Thyroid gland (tissue), 4 donors: ENCODE measurements around the gene PHF21B.

ENCODE experiments used
- CTCF ChIP-seq, 6 experiments: fragments of 200-600 bp in 3 of 6; fragments of 450-650 bp in 3 of 6; sonication (generic) in 3 of 6; IDR thresholded peaks; one replicate each; pipeline ENCODE4 v1.5.1; 2016 to 2019; ENCODE audit warnings: antibody characterized with exemption in 6 of 6, mild to moderate bottlenecking in 2 of 6, inconsistent platforms in 1 of 6, moderate library complexity in 1 of 6
- POLR2A ChIP-seq, 2 donors: fragments of 450-650 bp; IDR thresholded peaks; one replicate each; pipeline ENCODE4 v1.6.1; 2017; ENCODE audit warnings: antibody characterized with exemption in 2 of 2, mild to moderate bottlenecking in 2 of 2, moderate library complexity in 1 of 2

DNA sequence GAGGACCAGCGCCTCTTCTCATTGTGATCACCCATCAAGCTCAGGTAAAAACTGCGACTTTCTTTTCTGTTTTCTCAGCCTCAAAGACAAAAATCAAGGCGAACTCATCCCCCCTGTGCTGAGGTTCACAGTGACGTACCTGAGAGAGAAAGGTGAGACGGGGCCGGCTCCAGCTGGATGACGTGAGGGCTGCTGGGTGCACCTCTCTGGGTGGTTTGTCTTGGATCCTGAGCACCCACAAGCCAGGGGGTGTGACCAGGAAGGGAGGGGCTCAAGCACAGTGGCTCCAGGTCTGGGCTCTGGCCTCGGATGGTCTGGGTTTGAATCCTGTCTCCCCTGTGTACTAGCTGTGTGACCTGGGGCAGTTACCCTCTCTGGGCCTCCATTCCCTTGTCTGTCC, 164.6 kb downstream of the PHF21B start:
- TF ChIP-seq CTCF (IDR thresholded peaks at IDR 0.05) (no peak), POLR2A (IDR thresholded peaks at IDR 0.05) (no peak)
